Activated effector memory CD4-positive, alpha-beta T cell treated with anti-CD3 and anti-CD28 coated beads, Interleukin-2, amount 50 U/mL, for 16 hours (primary cell): ENCODE measurements around the gene CST5.
"Not testable (repeated sequence)": the region's sequence is repeated elsewhere in the genome, so short reads cannot be mapped to it uniquely, and the experiment has no call there.

Experiments
- DNase-seq: peaks from one replicate; pipeline ENCODE4 v3.0.0-alpha.2; 2020

CST5 gene

GRCh38 chr20:23879328-23879798 is at the start of gene CST5:
TSS of gene CST5 (minus strand) at chr20:23879748. CDS start at chr20:23879676, 72 bp downstream.
- DNase-seq: no peak

GRCh38 chr20:23928788-23929187 is 49.2 kb upstream of the CST5 start:
- no peak for DNase-seq

DNA sequence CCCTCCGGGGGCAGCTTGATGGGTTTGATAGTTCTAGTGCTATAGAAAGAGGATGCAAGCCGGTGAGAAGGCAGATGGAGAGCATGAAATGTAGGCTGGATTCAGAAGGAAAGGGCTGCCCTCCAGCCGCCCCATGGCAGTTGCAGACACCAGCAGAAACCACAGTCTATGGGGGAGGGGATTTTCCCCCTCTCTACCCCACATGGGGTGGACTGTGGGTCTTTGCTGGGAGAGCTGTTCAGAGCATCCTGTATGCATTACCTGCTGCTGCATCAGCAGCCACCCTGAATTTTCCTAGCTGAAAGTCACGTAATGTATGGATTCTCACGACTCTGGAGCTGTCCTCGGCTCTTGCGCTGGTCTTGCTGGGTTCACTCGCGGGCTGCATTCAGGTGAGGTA is 48.8 kb upstream of the CST5 start:
- DNase-seq: no peak

DNA sequence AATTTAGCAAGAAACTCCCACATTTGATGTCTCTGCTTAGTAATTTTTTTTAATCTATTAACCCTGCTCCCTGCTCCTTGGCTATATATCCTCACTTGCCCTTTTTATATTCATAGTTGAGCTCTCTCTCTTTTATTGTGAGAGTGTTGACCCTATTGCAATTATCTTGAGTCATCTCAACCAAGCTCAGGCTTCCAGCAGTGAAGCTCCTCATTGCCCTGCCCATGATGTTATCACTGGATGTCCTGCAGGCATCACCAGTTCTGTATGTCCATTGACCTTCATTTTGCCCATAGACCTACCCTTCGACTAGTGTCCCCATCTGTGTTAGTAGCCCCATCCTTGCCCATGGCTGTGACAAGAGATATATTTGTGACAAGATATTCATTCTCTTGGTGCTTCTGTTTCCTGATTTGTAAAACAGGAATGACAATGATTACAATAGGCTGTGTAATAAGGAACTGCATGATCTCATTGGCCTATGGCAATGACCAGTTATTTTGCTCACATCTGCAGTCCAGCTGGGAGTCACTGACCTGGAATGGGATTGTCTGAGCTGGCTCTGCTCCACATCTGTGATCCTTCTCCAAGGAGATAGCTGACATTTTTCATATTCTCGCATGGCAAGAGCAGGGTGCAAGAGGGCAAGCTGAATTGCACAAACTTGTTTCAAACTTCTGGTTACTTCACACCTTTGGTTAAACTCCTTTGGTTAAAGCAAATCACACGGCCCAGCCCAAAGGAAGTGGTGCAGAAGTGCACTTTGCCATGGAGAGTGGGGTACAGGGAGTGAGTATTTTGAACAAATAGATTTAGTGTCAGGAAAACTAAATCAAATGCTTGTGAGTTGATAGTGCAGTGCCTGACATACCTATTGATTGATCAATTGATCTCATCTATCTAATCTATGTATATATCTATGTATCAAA is 47.7 kb upstream of the CST5 start:
- DNase-seq: no peak

DNA sequence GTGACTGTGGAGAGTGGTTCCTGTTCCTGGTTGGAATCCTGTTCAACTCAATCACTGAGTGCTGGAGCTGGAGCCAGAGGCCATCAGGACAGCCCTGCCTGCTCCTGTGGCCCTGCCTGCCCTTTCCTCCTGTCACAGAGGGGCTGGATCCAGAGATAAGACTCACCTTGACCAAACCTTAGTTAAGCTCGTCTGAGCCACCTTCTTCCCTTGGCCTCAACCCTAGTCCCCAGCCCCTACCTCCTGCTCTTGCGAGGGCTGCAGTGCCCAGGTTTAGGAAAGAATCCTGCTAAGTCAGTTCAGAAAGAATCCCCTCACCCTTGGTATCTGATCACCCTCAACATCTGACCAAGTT is 47.0 kb upstream of the CST5 start:
- DNase-seq: no peak

DNA sequence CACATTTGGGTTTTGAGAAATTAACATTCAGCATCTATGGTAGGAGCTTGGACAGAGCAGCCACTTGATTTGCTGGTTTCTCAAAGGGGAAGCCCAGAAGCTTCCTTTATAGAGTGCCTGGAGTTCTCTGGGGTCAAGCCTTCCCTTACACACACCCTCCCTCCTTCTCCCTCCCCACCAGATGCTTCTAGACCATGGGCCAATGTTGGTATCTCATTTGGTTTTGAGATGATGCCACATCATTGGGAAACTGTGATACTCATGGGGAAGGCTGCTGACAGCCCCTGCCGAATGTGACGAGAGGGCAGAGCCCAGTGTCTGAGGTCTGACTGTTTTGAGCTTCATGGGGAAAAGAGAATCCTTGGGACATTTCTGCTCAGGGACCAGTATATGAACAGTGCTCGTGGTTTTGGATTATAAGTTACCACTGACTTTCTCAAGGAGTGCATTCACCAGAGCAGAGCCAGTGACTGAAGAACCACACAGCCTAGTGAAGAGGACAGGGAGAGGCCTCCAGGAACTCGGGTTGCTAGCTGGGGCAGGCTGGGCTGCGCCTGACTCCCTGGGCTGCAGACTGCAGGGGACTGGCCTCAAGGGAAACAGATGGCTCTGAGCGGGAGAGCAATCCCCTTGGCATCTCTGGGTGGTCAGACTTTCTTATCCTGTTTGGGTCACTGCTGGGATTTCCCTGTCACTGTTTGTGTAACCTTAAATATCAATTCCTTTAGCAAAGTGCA is 46.4 kb upstream of the CST5 start:
- no peak for DNase-seq

DNA sequence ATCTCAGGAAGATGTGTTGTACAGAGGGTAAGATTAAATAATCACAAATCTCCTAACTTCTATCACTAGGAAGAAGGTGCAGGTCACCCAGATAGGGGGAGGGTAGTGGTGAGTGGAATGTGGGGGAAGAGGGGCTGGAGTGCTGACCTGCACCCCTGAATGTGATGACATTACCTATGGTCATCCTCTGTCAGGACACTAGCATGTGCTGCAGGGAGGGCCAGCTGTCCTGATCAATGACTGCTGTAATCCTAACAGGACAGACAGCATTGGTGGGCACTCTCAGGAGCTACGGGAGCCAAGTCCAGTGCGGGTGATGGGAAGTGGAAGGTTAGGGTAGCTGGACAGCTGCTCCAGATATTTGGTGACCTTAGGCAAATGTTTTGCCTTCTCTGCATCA is 45.2 kb upstream of the CST5 start:
- no peak for DNase-seq

DNA sequence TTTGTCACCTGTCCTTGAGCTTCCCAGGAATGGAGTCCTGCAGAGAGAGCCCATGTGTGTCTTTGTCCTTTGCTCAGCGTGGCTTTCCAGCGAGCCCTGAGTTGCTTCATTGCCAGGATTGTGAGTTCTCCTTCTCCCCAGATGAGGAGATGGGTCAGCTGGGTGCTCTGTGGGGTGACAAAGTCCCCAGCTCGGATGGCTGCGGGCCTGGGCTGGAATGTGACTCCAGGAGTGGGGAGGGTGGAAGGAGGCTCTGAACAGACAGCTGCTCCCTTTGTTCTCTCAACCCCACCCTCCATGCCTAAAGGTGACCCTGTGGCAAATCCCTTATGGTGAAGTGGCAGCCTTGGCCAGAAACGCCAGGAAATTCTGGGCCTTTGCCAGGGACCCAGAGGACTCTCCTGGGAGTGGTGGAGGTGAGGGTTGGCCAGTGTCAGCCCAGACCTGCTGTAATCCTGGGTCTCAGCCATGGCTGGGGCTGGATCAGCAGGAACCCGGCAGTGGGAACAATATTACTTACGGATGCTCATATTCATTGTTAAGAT is 44.4 kb upstream of the CST5 start:
- DNase-seq: no peak

- no peak for DNase-seq
Measured at GRCh38 chr20:23923311-23923710, 43.8 kb upstream of the CST5 start.

DNA sequence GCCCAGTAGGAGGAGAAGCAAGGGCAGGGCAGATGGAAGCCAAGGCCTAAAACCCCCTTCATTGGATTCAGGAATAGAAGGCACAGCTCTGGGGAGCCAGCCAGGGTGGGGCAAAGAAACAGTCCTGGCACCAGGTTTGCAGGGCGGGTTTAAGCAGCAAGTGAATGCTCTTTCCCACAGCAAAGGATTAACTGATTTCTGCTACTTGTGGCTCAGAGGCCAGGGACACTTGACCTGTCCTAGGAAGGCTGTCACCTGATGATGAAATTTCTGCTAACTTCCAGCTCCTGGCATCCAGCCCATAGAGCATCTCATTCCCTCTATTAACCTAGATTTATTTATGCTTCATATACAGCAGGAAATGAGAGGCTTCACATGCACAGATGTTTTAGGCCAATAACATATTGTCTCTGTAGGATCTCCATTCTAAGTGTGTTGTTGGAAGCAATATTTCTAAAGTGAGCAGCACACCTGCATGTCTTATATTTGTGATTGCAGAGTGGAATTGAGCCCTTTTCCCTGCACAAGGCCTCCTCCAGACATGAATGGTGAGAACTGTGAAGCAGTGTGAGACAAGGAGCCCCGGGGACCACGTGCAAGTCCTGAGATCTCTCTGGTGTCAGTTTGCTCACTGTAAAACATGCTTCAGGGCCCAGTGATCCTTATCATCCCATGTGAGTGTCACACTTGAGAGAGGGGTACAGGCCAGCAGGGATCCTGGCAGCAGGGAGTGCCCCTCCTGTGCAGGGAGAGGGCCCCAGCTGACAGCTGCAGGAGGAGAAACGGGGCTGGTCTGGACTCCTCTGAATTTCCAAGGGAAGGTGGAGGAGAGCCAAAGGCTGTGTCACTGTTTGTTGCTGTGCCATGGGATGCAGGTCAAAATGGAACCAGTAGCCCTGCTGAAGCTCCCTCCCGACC is 41.1 kb upstream of the CST5 start:
- no peak for DNase-seq

DNA sequence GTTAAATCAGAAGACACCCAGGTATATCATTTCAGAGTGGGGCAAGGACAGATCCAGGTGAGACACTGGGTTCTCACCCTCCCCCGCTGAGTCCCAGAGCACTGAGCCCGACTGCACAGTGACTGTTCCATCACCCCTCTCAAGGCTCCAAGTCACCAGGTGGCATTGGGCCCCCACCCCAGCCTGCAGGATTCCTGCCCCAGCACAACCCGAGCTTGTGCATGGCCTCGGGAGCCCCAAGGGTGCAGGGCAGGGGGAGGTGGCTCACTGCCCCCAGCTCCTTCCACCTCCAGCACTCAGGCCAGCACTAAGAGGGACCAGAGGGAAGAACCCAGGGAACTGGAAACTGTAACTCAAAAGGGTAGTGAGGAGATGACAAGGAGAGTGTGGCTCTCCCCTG is 39.3 kb upstream of the CST5 start:
- DNase-seq: no peak

DNA sequence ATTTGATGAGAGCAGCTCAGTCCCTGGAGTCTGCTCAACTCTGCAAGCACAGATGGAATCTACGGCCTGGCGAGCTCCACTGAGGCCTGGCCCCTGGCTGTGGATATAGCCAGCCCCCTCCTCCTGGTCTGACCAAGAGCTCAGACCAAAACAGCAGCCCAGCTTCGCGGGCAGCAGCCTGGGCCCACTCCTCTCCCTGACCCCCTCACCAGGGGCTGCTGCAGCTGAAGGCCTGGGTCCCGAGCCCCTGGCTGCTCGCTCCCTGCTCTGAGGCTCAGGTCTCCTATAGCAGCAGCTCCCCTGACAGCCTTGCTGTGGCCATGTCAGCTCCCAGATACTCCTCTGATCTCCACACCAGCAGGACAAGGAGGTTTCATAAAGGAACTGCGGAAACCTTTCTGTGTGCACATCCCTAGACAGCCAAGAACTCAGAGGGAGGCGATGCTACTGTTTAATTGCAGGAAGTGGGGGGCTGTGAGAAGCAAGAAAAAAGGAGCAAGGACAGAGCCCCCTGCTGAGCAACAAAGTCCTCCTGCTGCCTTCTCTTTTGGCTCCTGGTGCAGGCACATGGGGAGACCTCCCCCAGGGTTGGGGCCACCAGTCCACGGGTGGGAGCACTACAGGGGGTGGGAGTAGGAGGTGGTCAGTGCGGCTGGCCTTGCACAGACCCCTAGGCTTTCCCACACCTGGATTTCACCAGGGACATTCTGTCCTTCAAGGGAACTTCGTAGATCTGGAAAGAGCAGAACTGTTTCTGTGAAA is 38.7 kb upstream of the CST5 start:
- DNase-seq: no peak

GRCh38 chr20:23917024-23917725 is 37.6 kb upstream of the CST5 start:
- no peak for DNase-seq

GRCh38 chr20:23915844-23916243 is 36.3 kb upstream of the CST5 start:
- DNase-seq: no peak

- not testable (repeated sequence) for DNase-seq
Measured at GRCh38 chr20:23914469-23914868, 34.9 kb upstream of the CST5 start.

DNA sequence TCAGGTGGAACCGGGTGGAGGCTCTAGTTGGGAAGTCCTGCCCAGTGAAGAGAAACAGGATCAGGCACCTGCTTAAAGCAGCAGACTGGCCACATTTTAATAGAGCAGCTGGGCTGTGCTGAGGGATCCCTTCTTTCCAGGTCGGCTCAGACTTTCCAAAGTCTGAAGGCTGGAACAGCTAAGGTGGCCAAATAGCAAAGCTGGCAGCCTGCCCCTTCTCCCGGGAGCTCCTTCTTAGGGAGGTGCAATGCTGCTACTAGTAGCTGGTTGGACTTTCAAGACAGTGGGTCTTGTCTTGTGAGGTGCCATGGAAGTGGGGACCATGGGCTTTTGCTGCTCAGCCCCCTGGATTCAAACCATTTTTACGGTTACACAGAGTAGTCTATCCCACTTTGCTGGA is 30.7 kb upstream of the CST5 start:
- DNase-seq: no peak

DNA sequence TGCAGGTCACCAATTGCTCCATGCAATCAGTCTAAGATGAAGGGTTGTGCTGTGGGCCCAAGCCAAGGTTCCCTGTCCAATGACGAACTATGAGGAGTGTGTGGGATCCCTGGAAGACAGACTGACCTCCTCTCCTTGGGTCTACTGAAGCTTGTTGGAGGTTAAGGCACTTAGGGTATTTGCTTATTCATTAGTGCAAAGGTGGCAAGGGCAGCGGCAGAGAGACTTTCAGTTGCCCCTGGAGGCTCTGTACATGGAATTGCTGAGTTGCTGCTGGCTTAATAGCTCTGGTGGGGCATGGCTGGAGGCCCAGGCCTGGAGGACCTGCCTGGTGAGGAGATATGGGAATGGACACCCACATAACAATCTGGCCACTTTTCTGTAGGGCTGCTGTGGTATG is 29.8 kb upstream of the CST5 start:
- no peak for DNase-seq

DNA sequence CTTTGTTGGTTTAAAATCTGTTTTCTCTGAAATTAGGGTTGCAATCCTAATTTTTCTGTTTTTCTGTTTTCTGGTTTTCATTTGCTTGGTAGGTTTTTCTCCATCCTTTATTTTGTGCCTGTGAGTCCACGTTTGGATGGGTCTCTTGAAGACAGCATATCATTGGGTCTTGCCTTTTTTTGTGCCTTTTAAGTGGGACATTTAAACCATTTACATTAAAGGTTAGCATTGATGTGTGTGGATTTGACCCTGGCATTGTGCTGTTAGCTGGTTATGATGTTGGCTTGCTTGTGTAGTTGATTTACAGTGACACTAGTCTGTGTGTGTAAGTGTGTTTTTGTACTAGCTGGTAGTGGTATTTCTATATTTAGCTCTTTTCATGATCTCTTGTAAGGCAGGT is 28.0 kb upstream of the CST5 start:
- no peak for DNase-seq

DNA sequence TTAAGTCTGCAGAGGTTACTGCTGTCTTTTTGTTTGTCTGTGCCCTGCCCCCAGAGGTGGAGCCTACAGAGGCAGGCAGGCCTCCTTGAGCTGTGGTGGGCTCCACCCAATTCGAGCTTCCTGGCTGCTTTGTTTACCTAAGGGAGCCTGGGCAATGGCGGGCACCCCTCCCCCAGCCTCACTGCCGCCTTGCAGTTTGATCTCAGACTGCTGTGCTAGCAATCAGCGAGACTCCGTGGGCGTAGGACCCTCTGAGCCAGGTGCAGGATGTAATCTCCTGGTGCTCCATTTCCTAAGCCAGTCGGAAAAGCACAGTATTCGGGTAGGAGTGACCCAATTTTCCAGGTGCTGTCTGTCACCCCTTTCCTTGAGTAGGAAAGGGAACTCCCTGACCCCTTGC is 22.8 kb upstream of the CST5 start:
- DNase-seq: not testable (repeated sequence)

- not testable (repeated sequence) for DNase-seq
Measured at GRCh38 chr20:23890867-23891266, 11.3 kb upstream of the CST5 start.

- peak; percentile 79 for DNase-seq
Measured at GRCh38 chr20:23889775-23890187, 10.2 kb upstream of the CST5 start.
